PC-9 (cell line): ENCODE data around the gene GLB1L3.

Source experiments
- CTCF ChIP-seq: fragments of 200-600 bp; sonication (generic); conservative IDR thresholded peaks from 2 replicates; pipeline ENCODE4 v1.6.1; 2017; ENCODE audit warnings: mixed run types, antibody characterized with exemption, mild to moderate bottlenecking, moderate library complexity
- EZH2 ChIP-seq: fragments of 200-600 bp; sonication (generic); IDR thresholded peaks from 2 replicates; pipeline ENCODE4 v1.8.0; 2017; ENCODE audit warnings: antibody characterized with exemption, low read depth

- no peak for TF ChIP-seq CTCF
- TF ChIP-seq EZH2, result no peak
Measured at GRCh38 chr11:134347441-134347840, 71.3 kb downstream of the GLB1L3 start.
